G401.6 (cell line): ENCODE results near the gene DUSP28.
"Not testable (repeated sequence)": the region's sequence is repeated elsewhere in the genome, so short reads cannot be mapped to it uniquely, and the experiment has no call there.

Source experiments
- FAIRE-seq: peaks from 2 replicates; lab custom pipeline; 2012; peaks lifted over from hg19 to GRCh38; lab: Jason Lieb, UNC

The DUSP28 gene

DNA sequence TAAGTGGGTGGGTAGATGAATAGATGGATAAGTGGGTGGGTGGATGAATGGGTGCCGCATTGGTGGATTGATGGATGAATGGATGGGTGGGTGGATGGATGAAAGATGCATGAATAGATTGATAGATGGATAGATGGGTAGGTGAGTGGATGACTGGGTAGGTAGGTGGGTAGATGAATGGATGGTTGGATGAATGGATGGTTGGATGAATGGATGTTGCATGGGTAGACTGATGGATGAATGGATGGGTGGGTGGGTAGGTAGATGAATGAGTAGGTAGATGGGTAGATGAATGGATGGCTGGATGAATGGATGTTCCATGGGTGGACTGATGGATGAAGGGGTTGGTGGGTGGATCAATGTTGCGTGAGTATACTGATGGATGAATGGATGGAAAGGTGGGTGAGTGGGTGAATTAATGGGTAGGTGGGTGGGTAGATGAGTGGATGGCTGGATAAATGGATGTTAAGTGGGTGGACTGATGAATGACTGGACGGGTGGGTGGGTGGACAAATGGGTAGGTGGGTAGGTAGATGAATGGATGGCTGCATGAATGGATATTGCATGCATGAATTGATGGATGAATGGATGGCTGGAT is 32.9 kb upstream of the DUSP28 start:
- FAIRE-seq = no peak

DNA sequence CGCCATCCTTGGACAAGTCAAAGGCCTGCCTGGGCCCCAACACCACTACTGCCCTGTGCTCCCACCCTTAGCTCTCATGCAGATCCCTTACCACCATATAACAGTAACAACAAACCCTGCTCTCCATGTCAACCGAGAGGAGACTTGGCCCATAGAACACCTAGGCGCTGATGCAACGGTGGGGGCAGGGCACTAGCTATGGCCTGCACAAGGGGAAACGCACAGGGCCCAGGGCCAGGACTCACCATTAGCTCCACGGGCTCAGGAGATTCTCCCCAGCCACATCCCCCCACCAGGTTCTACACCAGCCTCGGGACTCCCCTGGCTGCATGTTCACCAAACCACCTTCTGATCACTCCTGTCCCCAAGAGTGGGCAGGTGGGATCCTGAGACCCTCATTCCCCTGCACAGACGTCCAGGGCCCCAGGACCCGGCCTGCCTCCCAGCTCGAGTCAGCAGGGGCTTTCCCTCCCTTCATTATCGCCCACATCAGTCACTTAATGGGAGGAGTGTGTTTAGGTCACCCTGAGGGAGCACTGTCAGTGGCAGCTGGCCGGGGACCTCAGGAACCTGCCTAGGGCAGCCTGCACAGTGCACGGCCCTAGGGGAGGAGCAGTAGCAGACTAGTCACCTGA is 31.6 kb upstream of the DUSP28 start:
- no peak for FAIRE-seq

DNA sequence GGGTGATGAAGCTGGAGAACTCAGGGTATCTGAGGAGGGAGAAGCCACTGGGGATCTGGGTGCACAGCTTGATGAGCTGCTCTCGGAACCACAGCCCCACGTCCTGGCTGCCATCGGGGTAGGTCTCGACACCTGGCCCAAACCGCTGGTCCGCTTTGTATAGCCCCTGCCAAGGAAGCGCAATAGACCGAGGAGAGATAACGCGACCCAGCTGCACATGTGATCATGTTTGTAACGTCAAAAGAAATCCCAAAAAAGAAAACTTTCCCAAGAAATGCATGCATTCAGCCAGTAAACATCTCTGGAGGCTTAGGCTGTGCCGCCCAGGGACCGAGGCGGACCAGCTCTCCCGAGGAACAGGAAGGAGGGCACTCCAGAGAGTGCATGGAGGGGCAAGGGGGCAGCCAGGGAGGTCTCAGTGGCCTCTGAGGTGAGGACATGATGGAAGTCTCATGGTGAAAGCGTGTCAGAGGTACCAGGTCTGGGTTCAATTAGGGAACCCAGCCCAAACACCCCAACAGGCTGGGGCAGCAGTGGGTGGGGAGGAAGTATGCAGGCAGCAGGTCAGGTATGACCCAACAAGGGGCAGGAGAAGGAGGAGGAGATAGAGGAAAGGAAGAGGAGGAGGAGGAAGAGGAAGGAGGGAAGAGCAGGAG is 30.7 kb upstream of the DUSP28 start:
- no peak for FAIRE-seq

DNA sequence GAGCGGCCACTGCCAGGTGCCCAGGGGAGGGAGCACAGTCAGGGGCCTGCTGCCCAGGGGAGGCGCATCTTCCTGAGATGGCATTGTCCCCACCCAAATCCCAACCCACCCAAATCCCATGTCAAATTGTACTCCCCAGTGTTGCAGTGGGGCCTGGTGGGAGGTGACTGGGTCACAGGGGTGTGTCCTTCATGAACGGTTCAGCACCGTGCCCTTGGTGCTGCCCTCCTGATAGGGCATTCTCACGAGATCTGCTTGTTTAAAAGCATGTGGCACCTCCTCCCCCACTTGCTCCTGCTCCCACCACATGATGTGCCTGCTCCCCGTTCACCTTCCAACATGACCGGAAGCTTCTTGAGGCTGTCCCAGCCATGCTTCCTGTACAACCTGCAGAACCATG is 30.0 kb upstream of the DUSP28 start:
- no peak for FAIRE-seq

DNA sequence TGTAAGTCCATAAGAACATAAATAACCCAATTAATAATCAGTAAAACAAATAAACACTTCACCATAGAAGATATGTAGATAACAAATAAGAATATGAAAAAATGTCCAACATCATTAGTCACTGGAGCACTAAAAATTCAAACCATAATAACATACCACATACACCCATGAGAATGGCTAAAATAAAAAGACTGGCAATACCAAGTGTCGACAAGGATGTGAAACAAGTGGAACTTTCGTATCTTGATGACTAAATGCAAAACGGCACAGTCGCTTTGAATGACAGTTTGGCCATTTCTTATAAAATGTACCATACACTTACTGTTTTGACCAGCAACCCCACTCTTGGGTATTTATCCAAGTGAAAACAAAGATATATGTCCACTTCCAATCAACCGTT is 29.1 kb upstream of the DUSP28 start:
- FAIRE-seq = no peak

DNA sequence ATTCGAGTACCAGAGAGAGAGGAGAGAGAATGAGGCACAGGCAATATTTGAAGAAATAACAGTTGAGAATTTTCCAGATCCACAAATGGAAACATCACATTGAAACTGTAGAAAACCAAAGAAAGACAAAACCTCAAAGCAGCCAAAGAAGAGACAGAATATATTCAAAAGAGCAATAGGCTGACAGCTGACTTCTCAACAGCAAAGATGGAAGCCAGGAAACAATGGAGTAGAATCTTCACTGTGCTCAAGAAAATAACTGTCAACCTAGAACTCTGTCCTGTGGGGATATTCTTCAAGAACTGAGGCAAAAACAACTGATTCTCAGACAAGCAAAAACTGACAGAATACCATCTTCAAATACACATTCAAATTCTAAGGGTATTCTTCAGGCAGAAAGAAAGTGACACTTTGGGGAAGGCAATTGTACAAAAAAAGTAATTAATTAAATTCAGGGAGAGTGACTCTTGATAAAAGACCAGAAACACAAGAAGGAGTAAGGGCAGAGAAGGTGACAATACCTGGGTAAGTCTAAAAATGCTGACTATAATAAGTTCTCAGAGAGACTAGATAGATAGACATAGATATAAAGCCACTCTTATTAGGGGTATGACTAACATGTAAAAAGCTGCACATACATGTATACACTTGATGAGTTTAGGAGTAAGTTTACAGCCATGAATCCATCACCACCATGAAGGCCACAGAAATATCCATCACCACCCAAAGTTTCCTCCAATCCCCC is 28.0 kb upstream of the DUSP28 start:
- FAIRE-seq = no peak

DNA sequence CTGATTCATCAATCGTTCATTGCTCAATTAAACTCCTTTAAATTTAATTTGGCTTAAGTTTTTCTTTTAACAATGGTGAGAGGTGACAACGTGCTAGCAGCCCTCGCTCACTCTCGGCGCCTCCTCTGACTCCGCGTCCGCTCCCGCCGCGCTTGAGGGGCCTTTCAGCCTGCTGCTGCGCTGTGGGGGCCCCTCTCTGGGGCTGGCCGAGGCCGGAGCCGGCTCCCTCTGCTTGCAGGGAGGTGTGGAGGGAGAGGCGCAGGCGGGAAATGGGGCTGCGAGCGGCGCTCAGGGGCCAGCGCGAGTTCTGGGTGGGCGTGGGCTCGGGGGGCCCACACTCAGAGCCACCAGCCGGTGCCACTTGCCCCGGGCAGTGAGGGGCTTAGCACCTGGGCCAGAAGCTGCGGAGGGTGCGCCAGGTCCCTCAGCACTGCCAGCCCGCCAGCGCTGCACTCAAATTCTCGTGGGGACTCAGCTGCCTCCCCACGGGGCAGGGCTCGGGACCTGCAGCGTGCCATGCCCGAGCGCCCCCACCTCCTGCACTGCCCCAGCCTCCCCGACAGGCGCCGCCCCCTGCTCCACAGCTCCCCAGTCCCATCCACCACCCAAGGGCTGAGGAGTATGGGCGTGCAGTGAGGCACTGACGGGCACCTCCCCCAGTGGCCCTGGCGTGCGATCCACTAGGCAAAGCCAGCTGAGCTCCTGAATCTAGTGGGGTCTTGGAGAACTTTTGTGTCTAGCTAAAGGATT is 22.0 kb upstream of the DUSP28 start:
- FAIRE-seq = no peak

DNA sequence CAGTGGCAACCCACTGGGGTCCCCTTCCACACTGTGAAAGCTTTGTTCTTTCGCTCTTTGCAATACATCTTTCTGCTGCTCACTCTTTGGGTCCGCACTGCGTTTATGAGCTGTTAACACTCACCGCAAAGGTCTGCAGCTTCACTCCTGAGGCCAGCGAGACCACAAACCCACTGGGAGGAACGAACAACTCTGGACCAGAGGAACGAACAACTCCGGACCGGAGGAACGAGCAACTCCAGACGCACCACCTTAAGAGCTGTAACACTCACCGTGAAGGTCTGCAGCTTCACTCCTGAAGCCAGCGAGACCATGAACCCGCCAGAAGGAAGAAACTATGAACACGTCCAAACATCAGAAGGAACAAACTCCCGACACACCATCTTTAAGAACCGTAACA is 21.1 kb upstream of the DUSP28 start:
- not testable (repeated sequence) for FAIRE-seq

DNA sequence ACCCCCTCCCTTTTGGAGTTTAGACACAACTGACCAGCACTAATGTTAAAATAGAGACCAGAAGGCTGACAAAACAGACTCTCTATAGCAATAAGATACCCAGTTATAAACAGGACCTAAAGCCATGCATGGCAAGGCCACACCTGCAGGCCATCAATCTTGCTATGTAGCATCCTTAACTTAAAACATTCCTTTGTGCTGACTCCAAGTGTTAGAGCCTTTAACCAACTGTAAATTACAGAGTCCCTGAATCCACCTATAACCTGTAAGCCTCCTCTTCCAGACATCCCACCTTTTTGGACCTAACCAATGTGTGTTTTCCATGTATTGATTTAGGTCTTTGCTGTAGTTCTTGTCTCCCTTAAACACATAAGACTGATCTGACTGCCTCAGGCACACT is 20.3 kb upstream of the DUSP28 start:
- FAIRE-seq = no peak

DNA sequence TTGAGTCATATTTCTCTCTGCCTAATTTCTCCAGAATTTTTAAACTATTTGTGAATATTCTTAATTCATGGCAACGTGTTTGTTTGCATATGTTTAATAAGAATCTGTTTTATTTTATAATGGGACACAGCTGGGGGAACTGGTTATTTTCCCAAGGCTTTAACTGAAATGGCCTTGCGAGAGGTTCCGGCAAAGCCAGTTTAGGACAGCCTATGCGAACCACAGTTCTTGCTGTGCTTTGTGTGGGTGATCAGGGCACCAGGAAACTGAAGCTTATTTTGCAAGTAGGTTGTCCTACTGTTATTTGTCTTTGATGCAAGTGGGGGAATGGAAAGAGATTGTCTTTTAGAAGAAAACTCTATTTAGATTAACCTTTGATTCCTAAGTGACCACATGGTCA is 8.9 kb upstream of the DUSP28 start:
- no peak for FAIRE-seq

DNA sequence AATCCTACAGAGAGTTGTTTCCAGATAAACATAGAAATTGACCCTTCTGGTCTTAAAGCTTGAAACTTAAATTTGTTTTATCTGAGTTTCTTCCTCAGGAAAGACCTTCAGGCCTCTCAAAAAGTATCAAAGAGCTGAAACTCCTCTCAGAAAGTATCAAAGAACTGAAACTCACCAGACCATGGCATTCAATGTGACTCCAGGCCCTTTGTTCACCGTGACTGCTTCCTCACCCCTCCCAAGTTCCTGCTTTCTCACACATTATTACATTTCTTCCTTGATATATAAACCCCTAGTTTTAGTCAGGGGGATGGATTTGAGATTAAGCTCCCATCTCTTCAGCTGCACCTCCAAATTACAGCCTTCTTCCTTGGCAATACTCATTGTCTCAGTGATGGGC is 8.3 kb upstream of the DUSP28 start:
- FAIRE-seq = no peak

DNA sequence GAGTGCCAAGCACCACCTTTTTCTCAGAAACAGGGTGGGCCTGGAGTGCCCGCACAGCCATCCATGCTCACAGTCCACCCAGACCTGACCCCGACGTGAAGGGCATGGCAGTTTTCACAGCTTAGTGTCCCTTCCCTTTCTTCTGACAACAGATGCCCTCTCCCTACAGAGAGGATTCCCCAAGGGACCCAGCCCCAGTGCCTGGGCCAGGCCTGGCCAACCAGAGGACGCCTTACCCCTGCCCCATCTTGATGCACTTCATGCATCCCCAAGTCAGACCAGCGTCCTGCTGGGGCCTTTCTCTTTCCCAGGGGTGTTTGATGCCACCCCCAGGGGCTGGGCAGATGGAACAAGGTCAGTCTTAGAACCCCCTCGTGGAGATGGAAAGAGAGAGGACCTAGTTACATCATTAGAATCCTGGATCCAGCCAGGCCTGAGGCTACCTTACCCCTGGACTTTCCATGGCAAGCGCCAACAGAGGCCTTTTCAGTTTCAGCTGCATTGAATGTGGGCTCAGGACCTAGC is 6.1 kb upstream of the DUSP28 start:
- FAIRE-seq = no peak

DNA sequence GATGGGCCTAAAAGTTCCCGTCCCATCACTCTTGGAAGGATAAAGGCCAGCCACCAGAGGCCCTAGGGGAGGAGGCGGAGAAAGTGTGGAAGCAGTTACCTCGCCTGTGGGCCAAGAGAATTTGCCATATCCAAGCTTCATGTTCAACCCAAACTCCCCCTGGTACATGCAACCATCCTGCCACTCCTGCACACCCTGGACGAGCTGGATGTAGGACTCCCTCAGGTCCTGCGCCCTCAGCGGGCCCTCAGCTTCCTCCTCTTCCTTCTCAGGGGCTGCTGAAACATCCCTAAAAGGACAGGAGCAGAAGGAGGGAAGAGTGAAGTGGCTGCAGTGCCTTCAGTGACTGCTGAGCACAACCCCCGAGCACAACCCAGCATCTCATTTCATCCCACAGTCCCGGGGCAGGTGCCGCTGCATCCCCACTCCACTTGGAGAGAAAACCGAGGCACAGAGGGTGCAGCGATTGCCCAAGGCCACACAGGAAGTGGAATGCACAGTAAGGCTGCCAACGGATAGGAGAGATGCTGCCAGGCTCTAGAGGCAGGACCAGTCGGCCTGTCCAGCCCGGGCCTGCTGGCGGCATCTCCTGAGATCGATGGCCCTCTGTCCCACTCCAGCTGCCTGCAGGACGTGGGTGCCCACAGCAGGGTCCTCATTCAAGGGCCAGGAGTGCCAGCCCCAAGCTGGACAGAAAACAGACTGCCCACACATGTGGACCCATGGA is 5.2 kb upstream of the DUSP28 start:
- FAIRE-seq = no peak

DNA sequence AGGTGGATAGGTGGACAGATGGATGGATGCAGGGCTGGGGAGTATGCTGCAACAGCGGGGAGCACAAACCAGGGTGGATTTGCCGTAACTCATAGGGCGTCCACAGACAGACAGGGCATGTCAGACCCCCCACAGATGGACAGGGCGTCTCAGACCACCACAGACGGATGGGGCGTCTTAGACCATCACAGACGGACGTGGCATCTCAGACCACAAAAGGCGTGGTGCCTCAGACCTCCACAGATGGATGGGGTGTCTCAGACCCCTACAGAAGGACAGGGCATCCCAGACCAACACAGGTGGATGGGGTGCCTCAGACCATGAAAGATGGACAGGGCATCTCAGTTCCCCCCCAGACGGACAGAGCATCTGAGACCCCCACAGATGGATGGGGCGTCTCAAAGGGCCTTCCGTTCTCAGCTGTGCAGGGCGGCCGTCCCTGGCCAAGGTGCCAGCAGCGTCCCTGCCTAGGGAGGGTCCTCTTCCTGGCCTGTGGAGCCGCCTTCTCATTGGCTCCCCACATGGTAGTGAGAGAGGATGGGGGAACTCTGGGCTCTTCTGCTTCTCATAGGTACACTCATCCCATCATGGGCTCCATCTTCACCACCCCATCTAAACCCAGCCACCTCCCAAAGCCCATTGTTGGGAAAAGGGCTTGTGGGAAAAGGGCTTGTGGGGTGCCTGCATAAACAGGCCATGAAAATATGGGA is 4.5 kb upstream of the DUSP28 start:
- no peak for FAIRE-seq

DNA sequence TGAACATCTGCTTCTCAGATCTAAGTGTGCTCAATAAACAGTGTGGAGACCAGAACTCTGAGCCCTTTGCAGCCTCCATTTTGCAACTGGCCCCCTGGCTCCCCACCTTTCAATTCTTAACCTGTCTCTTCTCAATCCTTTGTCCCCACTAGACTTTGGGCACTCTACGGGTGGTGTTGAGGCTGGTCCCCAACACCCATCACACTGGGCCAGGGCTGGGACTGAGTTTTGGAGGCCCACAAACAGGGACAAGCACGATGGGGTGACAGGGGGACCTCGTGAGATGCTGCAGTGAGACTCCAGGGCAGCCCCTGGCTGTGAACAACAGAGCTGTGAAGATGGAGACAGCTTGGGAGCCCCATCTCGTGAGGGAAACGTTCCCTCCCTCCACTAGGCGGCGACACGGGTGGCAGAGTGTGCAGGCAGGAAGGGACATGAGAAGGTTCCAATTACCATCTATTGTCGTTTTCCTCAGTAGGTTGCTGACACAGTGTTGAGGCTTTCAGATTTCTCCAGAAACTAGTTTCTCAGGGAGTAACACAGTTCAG is 3.5 kb upstream of the DUSP28 start:
- no peak for FAIRE-seq

DNA sequence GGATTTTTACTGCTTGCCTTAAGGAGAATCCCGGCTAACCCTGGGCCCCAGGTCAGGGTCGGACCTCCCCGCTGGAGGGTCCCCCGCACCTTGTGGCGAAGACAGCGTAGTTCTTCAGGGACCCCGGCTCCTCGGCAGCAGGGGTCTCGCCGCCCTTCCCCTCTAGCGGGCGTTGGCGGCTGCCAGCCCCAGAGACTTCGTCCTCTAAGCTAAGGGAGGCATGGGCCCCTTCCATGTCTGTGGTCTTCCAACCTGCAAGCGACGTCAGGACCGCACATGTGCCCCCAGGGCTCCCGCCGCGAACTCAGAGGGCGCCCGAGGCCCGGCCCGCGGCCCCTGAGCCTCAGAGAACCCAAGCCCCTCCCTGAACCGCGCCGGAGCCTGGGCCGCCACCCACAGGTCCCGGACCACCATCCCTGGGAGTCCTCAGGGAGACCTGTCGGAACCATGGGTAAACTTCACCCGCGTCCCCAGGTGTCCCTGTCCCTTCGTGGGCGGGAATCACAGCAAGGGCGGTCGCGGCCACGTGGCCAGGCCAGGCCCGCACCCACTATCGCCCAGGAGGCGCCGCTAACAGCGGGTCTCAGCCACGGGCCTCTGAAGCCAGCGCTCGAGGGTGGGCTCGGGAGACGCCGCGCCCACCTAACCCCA is 2.9 kb upstream of the DUSP28 start:
- FAIRE-seq = no peak

DNA sequence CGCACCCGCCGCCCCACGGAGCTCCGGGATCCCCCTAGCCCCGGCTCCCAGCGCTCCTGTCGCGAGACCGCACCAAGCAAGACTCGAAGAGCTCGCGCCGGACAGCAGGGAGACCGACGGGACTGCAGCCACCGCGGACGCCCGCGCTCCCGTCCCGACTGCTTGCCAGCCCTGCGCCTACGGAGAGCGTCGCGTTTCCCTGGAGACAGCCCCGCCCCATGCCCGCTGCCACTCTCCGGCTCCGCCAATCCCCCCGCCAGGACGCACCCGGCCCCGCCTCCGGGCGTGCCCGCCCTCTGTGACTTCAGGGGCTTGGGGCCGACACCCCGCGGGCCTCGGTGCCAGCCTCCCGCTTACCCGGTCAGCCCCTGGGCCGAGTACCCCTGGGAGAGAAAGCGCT is 2.3 kb upstream of the DUSP28 start, which contains the start of gene ANKMY1:
TSS of gene ANKMY1 (minus strand) at position 181 of the 400 bp plus-strand sequence. CDS start 653 bp downstream, outside the sequence.
- FAIRE-seq = no peak

DNA sequence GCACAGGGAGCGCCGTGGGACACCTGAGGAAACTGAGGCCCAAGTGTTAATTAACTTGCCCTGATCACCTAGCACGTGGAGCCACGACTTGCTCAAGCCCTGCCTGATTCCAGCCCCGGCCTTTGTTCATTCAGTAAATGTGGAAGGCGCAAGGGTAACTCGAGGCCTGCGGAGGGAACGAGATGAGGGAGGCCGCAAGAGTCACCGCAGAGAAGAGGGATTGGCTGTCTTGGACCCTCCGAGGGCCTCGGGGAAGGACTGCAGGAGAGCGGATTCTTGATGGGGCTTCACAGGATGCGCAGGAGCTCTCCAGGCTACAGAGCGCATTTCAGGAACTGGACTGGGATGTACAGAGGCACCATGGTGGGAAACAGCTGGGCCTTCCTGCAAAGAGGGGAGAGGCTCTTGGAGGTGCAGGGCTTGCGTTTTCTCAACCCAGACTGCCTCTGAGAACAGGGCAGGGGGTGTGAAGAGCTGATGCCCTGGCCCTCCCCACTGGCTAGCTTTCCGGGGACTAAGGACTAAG is 1.9 kb upstream of the DUSP28 start:
- no peak for FAIRE-seq

DNA sequence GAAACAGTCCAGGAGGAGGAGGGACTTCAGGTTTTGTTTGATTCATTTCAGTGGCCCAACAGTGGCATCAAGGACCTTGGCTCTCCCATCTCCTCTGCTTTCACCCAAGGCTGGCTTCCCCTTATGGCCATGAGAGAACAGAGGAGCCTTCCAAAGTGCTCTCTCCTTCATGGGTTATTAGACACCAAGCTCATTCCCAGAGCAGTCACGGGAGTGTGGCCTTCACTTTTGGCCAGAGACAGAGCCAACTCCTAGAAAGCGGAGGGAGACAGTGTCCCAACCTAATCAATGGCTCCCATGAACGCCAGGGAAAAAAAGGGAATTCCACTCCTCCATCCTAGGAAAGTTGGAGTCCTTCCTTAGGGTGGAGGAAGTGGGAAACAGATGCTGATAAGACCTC is 871 bp upstream of the DUSP28 start:
- FAIRE-seq = no peak
